IMR-90 (cell line): ENCODE data around the gene IL21R. TPM values are rescaled to one million over a fixed set of nuclear protein-coding genes. Genes with fewer than 3 reads are reported as not detected.

Experiments used
- ATAC-seq: fragments of 200-7000 bp; cut with Tn5 transposase; 2 replicates; pipeline ENCODE4 v1.9.1; 2020; ENCODE audit warnings: low read depth, mild to moderate bottlenecking, moderate library complexity
- BruUV-seq: library from RNA; stranded (reverse); fragments of 400-500 nt; replicated peaks from 2 replicates; lab custom pipeline; 2021; lab: Mats Ljungman, UMichigan
- CTCF ChIA-PET: fragments of 300-600 bp; formaldehyde crosslinking; extraction: SDS; loops from one replicate; lab custom pipeline; 2021; ENCODE audit warnings: antibody characterized with exemption; lab: Yijun Ruan, JAX
- POLR2A ChIA-PET: fragments of 300-600 bp; sonication (Branson Sonifier 250); formaldehyde crosslinking; loops from one replicate; lab custom pipeline; 2022; ENCODE audit warnings: antibody characterized with exemption; ENCODE audit not compliant: unreplicated experiment; lab: Charles Lee
- DNase-seq: peaks from one replicate; pipeline ENCODE4 v3.0.0; 2013
- H2AFZ ChIP-seq: replicated peaks from 2 replicates; pipeline ENCODE3; 2013; ENCODE audit warnings: low read length, mild to moderate bottlenecking; ENCODE audit not compliant: poor library complexity
- H2AK5ac ChIP-seq: 2 replicates; pipeline ENCODE4 v1.6.1; 2013; ENCODE audit warnings: low read depth, low read length, inconsistent platforms
- H2AK9ac ChIP-seq: replicated peaks from 2 replicates; pipeline ENCODE3; 2013; ENCODE audit warnings: mild to moderate bottlenecking, low read depth, low read length, moderate library complexity; ENCODE audit not compliant: poor library complexity
- H2BK120ac ChIP-seq: 2 replicates; pipeline ENCODE4 v1.6.1; 2013; ENCODE audit warnings: low read depth, low read length, inconsistent platforms
- H2BK15ac ChIP-seq: 3 replicates; pipeline ENCODE4 v1.6.1; 2013; ENCODE audit warnings: low read depth, low read length, inconsistent platforms
- H2BK20ac ChIP-seq: 2 replicates; pipeline ENCODE4 v1.6.1; 2013; ENCODE audit warnings: low read depth, mild to moderate bottlenecking, inconsistent platforms, low read length, moderate library complexity
- H2BK5ac ChIP-seq: 2 replicates; pipeline ENCODE4 v1.6.1; 2013; ENCODE audit warnings: mild to moderate bottlenecking, low read depth, low read length, inconsistent platforms; ENCODE audit not compliant: poor library complexity, severe bottlenecking
- H3K14ac ChIP-seq: replicated peaks from 2 replicates; pipeline ENCODE4 v1.6.1; 2013; ENCODE audit warnings: low read depth, low read length, inconsistent platforms
- H3K18ac ChIP-seq: 2 replicates; pipeline ENCODE4 v1.6.1; 2013; ENCODE audit warnings: low read depth, low read length, control low read depth
- H3K23ac ChIP-seq: 2 replicates; pipeline ENCODE4 v1.6.1; 2013; ENCODE audit warnings: low read depth, low read length, inconsistent platforms
- H3K27ac ChIP-seq: 2 replicates; pipeline ENCODE4 v1.5.1; 2013; ENCODE audit warnings: mild to moderate bottlenecking, control low read depth, low read length; ENCODE audit not compliant: insufficient read depth
- H3K27me3 ChIP-seq: 2 replicates; pipeline ENCODE4 v1.6.1; 2013; ENCODE audit warnings: low read length; ENCODE audit not compliant: control insufficient read depth, insufficient read depth
- H3K36me3 ChIP-seq: 2 replicates; pipeline ENCODE4 v1.6.1; 2013; ENCODE audit warnings: low read length, mixed read lengths; ENCODE audit not compliant: control insufficient read depth, insufficient read depth
- H3K4ac ChIP-seq: 2 replicates; pipeline ENCODE4 v1.6.1; 2013; ENCODE audit warnings: low read depth, low read length, inconsistent platforms
- H3K4me1 ChIP-seq: 2 replicates; pipeline ENCODE4 v1.6.1; 2013; ENCODE audit warnings: low read length, mixed read lengths; ENCODE audit not compliant: control insufficient read depth, insufficient read depth
- H3K4me2 ChIP-seq: 2 replicates; pipeline ENCODE4 v1.6.1; 2013; ENCODE audit warnings: low read depth, mild to moderate bottlenecking, control low read depth, low read length, moderate library complexity
- H3K4me3 ChIP-seq: 2 replicates; pipeline ENCODE4 v1.5.1; 2013; ENCODE audit warnings: low read depth, mild to moderate bottlenecking, control low read depth, low read length, moderate library complexity; ENCODE audit not compliant: insufficient read depth
- H3K56ac ChIP-seq: 2 replicates; pipeline ENCODE4 v1.6.1; 2013; ENCODE audit warnings: low read length, inconsistent platforms; ENCODE audit not compliant: insufficient read depth; ENCODE audit errors: extremely low read depth
- H3K79me1 ChIP-seq, 2 experiments: 2 replicates each; pipeline ENCODE4 v1.6.1; 2013; ENCODE audit warnings: low read length in 2 of 2, inconsistent platforms in 1 of 2, low read depth in 1 of 2
- H3K9ac ChIP-seq: 2 replicates; pipeline ENCODE4 v1.6.1; 2013; ENCODE audit warnings: low read depth, low read length, control low read depth
- H3K9me1 ChIP-seq: 2 replicates; pipeline ENCODE4 v1.6.1; 2013; ENCODE audit warnings: low read length, inconsistent platforms; ENCODE audit not compliant: insufficient read depth
- H3K9me3 ChIP-seq: 2 replicates; pipeline ENCODE4 v1.6.1; 2013; ENCODE audit warnings: low read length; ENCODE audit not compliant: control insufficient read depth, insufficient read depth
- H4K20me1 ChIP-seq: 2 replicates; pipeline ENCODE4 v1.6.1; 2013; ENCODE audit warnings: low read length, inconsistent platforms; ENCODE audit not compliant: insufficient read depth
- H4K5ac ChIP-seq: 2 replicates; pipeline ENCODE4 v1.6.1; 2013; ENCODE audit warnings: mild to moderate bottlenecking, low read depth, low read length, control low read depth
- H4K8ac ChIP-seq, 2 experiments: 2 replicates each; pipeline ENCODE4 v1.6.1; 2013; ENCODE audit warnings: low read depth in 2 of 2, low read length in 2 of 2, control low read depth in 1 of 2, inconsistent platforms in 1 of 2
- H4K91ac ChIP-seq: 2 replicates; pipeline ENCODE4 v1.6.1; 2013; ENCODE audit warnings: low read depth, low read length, inconsistent platforms; ENCODE audit not compliant: insufficient read depth
- CHD1 ChIP-seq: IDR thresholded peaks from 2 replicates; pipeline ENCODE4 v1.6.1; 2012; ENCODE audit warnings: low read depth, low read length, improper control_type of control experiment
- RAD21 ChIP-seq: IDR thresholded peaks from 2 replicates; pipeline ENCODE4 v1.6.1; 2012; ENCODE audit warnings: low read length, improper control_type of control experiment
- WGBS, 2 experiments: methylation state at CpG; one replicate each; pipeline versions ENCODE4 v1.1.5 to v1.1.7; 2013; ENCODE audit warnings: missing lambda C conversion rate in 2 of 2; ENCODE audit not compliant: insufficient read length in 1 of 2; ENCODE audit errors: extremely low coverage in 2 of 2; 5-methylcytosine and 5-hydroxymethylcytosine counted together
- dilution Hi-C: fragments of 300-500 bp; cut with HindIII; formaldehyde crosslinking; loops from one replicate; pipeline ENCODE4 v1.14.3; 2018; ENCODE audit warnings: low sequenced_read_pairs; ENCODE audit not compliant: unreplicated experiment
- in situ Hi-C: fragments of 300-500 bp; cut with MboI; formaldehyde crosslinking; loops from 3 replicates; pipeline ENCODE4 v1.14.3; 2019; ENCODE audit warnings: low sequenced_read_pairs, inconsistent platforms, mixed read lengths
- intact Hi-C: fragments of 100-400 bp; cut with micrococcal nuclease; formaldehyde crosslinking; loops from 2 replicates; pipeline ENCODE4 v1.10.0; 2022
- polyA plus RNA-seq, 3 experiments: library from polyadenylated mRNA; depleted of rRNA; stranded (reverse); fragments of >200 nt; gene quantifications; 2 replicates each; pipeline ENCODE4 v1.2.3, GENCODE V29; 2012; ENCODE audit warnings: low replicate concordance in 1 of 3
- total RNA-seq: library from RNA; depleted of rRNA; stranded (reverse); fragments of >200 nt; gene quantifications from 2 replicates; pipeline ENCODE4 v1.2.3, GENCODE V29; 2012

Gene IL21R
- total and polyA plus RNA-seq, 2 of the 4 experiments (the other 2 are of a cell fraction): 0.72 to 0.97 TPM

DNA sequence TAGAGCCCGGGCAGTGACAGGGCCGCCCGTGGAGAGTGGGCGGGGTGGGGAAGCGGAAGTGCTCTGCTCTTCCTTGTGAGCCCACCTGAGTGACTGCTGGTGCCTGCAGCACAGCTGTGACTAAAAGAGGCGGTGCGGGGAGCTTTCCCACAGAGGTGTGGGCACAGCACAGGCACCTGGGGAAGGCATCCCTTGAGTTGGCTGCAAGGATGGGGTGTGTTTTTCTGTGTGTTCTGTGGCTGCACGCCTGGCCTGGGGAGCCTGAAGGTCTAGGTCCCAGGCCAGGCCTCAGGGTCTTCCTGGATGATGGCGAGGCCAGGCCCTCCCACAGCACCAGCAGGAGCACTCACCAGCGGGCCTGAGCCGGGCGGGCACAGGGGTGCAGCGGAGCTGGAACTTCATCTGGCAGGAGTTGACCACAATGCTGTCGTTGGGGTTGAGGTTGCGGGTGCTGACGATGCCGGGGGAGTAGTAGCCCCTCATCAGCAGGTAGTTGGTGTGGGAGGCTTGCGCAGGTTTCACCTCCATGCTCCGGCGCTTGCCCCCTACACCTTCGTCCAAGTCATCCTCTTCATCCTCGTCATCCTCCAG, 67.1 kb downstream of the IL21R start:
- H3K79me1 ChIP-seq: peaks cover 0 to 40% of the 10 kb centered on the region in 2 experiments; a peak in 3 of 4 replicates
- no peak overlapping the region for H3K14ac ChIP-seq
- no peak for ATAC-seq
- no peak overlapping the region for H3K18ac ChIP-seq
- H3K4me1 ChIP-seq: peaks cover 11% of the 10 kb centered on the region
- no peak overlapping the region for H4K91ac ChIP-seq
- no peak overlapping the region for H3K4me2 ChIP-seq
- dilution Hi-C loops (no loop called here), in situ Hi-C loops (loop anchor here (25.0 kb wide), 1 partner anchor 1632 kb away; no protein-coding TSS in a partner anchor), intact Hi-C loops (no loop called here)
- peaks cover 13% of the 10 kb centered on the region for H3K9me1 ChIP-seq
- H4K5ac ChIP-seq: no peak overlapping the region
- ChIA-PET POLR2A (no interaction called here), CTCF (no interaction called here)
- H4K8ac ChIP-seq: no peak overlapping the region
- H4K20me1 ChIP-seq: no peaks in the 10 kb centered on the region
- H3K27me3 ChIP-seq: no peaks in the 10 kb centered on the region
- H2AK5ac ChIP-seq: no peak overlapping the region
- H3K56ac ChIP-seq: no peak overlapping the region
- H2AK9ac ChIP-seq: no peak overlapping the region
- 83% methylated on average over 1 of the region's 22 CpGs; no CpG with 5 or more reads in 1 of the 2 experiments for WGBS, 2 experiments
- peaks cover 88% of the 10 kb centered on the region for H3K36me3 ChIP-seq
- H2BK20ac ChIP-seq: no peak overlapping the region
- no TSS peak for BruUV-seq
- H3K4ac ChIP-seq: no peak overlapping the region
- DNase-seq: no peak
- H3K23ac ChIP-seq: no peak overlapping the region
- H3K27ac ChIP-seq: no peak overlapping the region
- no peak overlapping the region for H3K9ac ChIP-seq
- no peak overlapping the region for H3K4me3 ChIP-seq
- H2BK120ac ChIP-seq: no peak overlapping the region
- no peak overlapping the region for H2AFZ ChIP-seq
- peaks cover 5% of the 10 kb centered on the region for H3K9me3 ChIP-seq
- TF ChIP-seq CHD1: no peak
- no peak for TF ChIP-seq RAD21
- no peak overlapping the region for H2BK15ac ChIP-seq
- H2BK5ac ChIP-seq: no peak overlapping the region
